SU-DHL-6 (cell line): Measurements from ENCODE around the gene NRP1.

Experiments
- H2AFZ ChIP-seq: fragments of 200-600 bp; sonication (generic); 2 replicates; pipeline ENCODE4 v1.6.1; 2014; ENCODE audit warnings: low read depth, mild to moderate bottlenecking, moderate library complexity, mixed read lengths, antibody characterized with exemption, low read length; ENCODE audit not compliant: severe bottlenecking
- H3F3A ChIP-seq: fragments of 200-600 bp; shearing (Covaris generic); 2 replicates; pipeline ENCODE4 v1.6.0; 2016; ENCODE audit warnings: antibody characterized with exemption, mild to moderate bottlenecking; ENCODE audit not compliant: insufficient read depth
- H3K27ac ChIP-seq: fragments of 200-600 bp; sonication (generic); 2 replicates; pipeline ENCODE4 v1.5.1; 2016; ENCODE audit warnings: low read depth, mild to moderate bottlenecking, low read length, moderate library complexity, mixed read lengths
- H3K27me3 ChIP-seq: fragments of 200-600 bp; sonication (generic), shearing (Covaris generic); 2 replicates; pipeline ENCODE4 v1.6.0; 2014; ENCODE audit warnings: mild to moderate bottlenecking, low read length
- H3K36me3 ChIP-seq: fragments of 200-600 bp; sonication (generic); 2 replicates; pipeline ENCODE4 v1.6.1; 2014; ENCODE audit warnings: mild to moderate bottlenecking, low read length, mixed read lengths
- H3K4me2 ChIP-seq: fragments of 300-600, 200-600 bp; shearing (Covaris generic), sonication (generic); 2 replicates; pipeline ENCODE4 v1.6.0; 2014; ENCODE audit warnings: low read length, low read depth, mild to moderate bottlenecking; ENCODE audit not compliant: poor library complexity, severe bottlenecking
- H3K4me3 ChIP-seq: fragments of 200-600 bp; sonication (generic); 2 replicates; pipeline ENCODE4 v1.5.1; 2014; ENCODE audit warnings: antibody characterized with exemption, low read length, mild to moderate bottlenecking, mixed read lengths; ENCODE audit not compliant: insufficient read depth, poor library complexity, severe bottlenecking
- H3K79me2 ChIP-seq: fragments of 200-600 bp; sonication (generic); 2 replicates; pipeline ENCODE4 v1.6.1; 2014; ENCODE audit warnings: mild to moderate bottlenecking, low read length, moderate library complexity; ENCODE audit not compliant: insufficient read depth
- H3K9ac ChIP-seq: fragments of 200-600 bp; sonication (generic); 2 replicates; pipeline ENCODE4 v1.7.0; 2014; ENCODE audit warnings: mild to moderate bottlenecking, low read length
- H3K9me2 ChIP-seq: fragments of 200-600 bp; sonication (generic); replicated peaks from 2 replicates; pipeline ENCODE4 v1.6.1; 2014; ENCODE audit warnings: low read length; ENCODE audit not compliant: insufficient read depth
- H3K9me3 ChIP-seq: fragments of 200-600 bp; sonication (generic); 2 replicates; pipeline ENCODE4 v1.6.1; 2014; ENCODE audit warnings: low read length, mixed read lengths; ENCODE audit not compliant: insufficient read depth
- H4K20me1 ChIP-seq: fragments of 200-600 bp; sonication (generic); 2 replicates; pipeline ENCODE4 v1.6.1; 2014; ENCODE audit warnings: low read depth, mild to moderate bottlenecking, antibody characterized with exemption, low read length, moderate library complexity, mixed read lengths
- CTCF ChIP-seq: fragments of 200-600 bp; sonication (generic); IDR thresholded peaks from one replicate; pipeline ENCODE4 v1.5.1; 2017; ENCODE audit warnings: antibody characterized with exemption, mild to moderate bottlenecking, low read length, moderate library complexity; ENCODE audit not compliant: insufficient read depth, poor library complexity, severe bottlenecking
- EZH2phosphoT487 ChIP-seq: fragments of 200-600 bp; sonication (generic), shearing (Covaris generic); conservative IDR thresholded peaks from 2 replicates; pipeline ENCODE4 v1.6.1; 2018; ENCODE audit warnings: mild to moderate bottlenecking, antibody characterized with exemption, low read length, moderate library complexity, mixed read lengths

The NRP1 gene

GRCh38 chr10:33265621-33266020 is 68.8 kb downstream of the NRP1 start:
- no peak overlapping the region for H3K9ac ChIP-seq
- H3K36me3 ChIP-seq: no peaks in the 10 kb centered on the region
- no peaks in the 10 kb centered on the region for H4K20me1 ChIP-seq
- no peak overlapping the region for H3K4me3 ChIP-seq
- H2AFZ ChIP-seq: no peak overlapping the region
- H3K9me3 ChIP-seq: no peaks in the 10 kb centered on the region
- no peak overlapping the region for H3K4me2 ChIP-seq
- no peaks in the 10 kb centered on the region for H3K27me3 ChIP-seq
- H3K79me2 ChIP-seq: no peaks in the 10 kb centered on the region
- no peaks in the 10 kb centered on the region for H3F3A ChIP-seq
- no peak overlapping the region for H3K27ac ChIP-seq
- no peaks in the 10 kb centered on the region for H3K9me2 ChIP-seq
- TF ChIP-seq EZH2phosphoT487 (no peak), CTCF (no peak)

- Histone ChIP-seq H3K9me2 (no peaks in the 10 kb centered on the region), H3K4me3 (no peak overlapping the region), H3K4me2 (no peak overlapping the region), H3K9ac (no peak overlapping the region), H3K27me3 (no peaks in the 10 kb centered on the region), H3K79me2 (no peaks in the 10 kb centered on the region), H3K27ac (no peak overlapping the region), H2AFZ (no peak overlapping the region), H4K20me1 (no peaks in the 10 kb centered on the region), H3F3A (no peaks in the 10 kb centered on the region), H3K9me3 (no peaks in the 10 kb centered on the region), H3K36me3 (no peaks in the 10 kb centered on the region)
- no peak for TF ChIP-seq EZH2phosphoT487
- no peak for TF ChIP-seq CTCF
Measured at GRCh38 chr10:33263453-33263852, 71.0 kb downstream of the NRP1 start.

- Histone ChIP-seq H2AFZ (no peak overlapping the region), H3K9me2 (no peaks in the 10 kb centered on the region), H3K9ac (no peak overlapping the region), H3K4me2 (no peak overlapping the region), H3K36me3 (no peaks in the 10 kb centered on the region), H3K4me3 (no peak overlapping the region), H3K27me3 (no peaks in the 10 kb centered on the region), H3K9me3 (no peaks in the 10 kb centered on the region), H3F3A (no peaks in the 10 kb centered on the region), H3K79me2 (no peaks in the 10 kb centered on the region), H4K20me1 (no peaks in the 10 kb centered on the region), H3K27ac (no peak overlapping the region)
- TF ChIP-seq CTCF (no peak), EZH2phosphoT487 (no peak)
Measured at GRCh38 chr10:33262871-33263270, 71.6 kb downstream of the NRP1 start.
